Activated CD4-positive, alpha-beta T cell treated with anti-CD3 and anti-CD28 coated beads, Interleukin-2, amount 50 U/mL, for 48 hours (primary cell): Measurements from ENCODE around the gene UBE2QL1.

ENCODE experiments used
- DNase-seq, 2 experiments: peaks; one replicate each; pipeline ENCODE4 v3.0.0-alpha.2; 2020

UBE2QL1 gene

GRCh38 chr5:6480133-6481051 lies 31.7 kb downstream of the UBE2QL1 start:
- DNase-seq, result no peak

GRCh38 chr5:6482735-6483134 lies 34.1 kb downstream of the UBE2QL1 start:
- DNase-seq, result no peak

GRCh38 chr5:6483880-6484382 lies 35.3 kb downstream of the UBE2QL1 start:
- peak in 1 of 2 experiments; percentile 12 for DNase-seq

GRCh38 chr5:6484446-6484845 lies 35.8 kb downstream of the UBE2QL1 start:
- DNase-seq, result no peak

GRCh38 chr5:6484899-6485298 lies 36.2 kb downstream of the UBE2QL1 start:
- DNase-seq, result no peak

GRCh38 chr5:6485441-6485840 lies 36.8 kb downstream of the UBE2QL1 start:
- no peak for DNase-seq

GRCh38 chr5:6486074-6486473 lies 37.4 kb downstream of the UBE2QL1 start:
- DNase-seq, result no peak

GRCh38 chr5:6487081-6487480 lies 38.4 kb downstream of the UBE2QL1 start:
- DNase-seq, result no peak

- no peak for DNase-seq
Observed at GRCh38 chr5:6488021-6488420, 39.4 kb downstream of the UBE2QL1 start.

- no peak for DNase-seq
Observed at GRCh38 chr5:6489643-6490185, 41.1 kb downstream of the UBE2QL1 start.

- no peak for DNase-seq
Observed at GRCh38 chr5:6490246-6490645, 41.6 kb downstream of the UBE2QL1 start.

- no peak for DNase-seq
Observed at GRCh38 chr5:6490693-6491092, 42.0 kb downstream of the UBE2QL1 start.

GRCh38 chr5:6491196-6491918 lies 42.7 kb downstream of the UBE2QL1 start:
- no peak for DNase-seq

- no peak for DNase-seq
Observed at GRCh38 chr5:6491919-6492290, 43.2 kb downstream of the UBE2QL1 start.

GRCh38 chr5:6492934-6493333 lies 44.3 kb downstream of the UBE2QL1 start:
- no peak for DNase-seq

GRCh38 chr5:6493681-6494454 lies 45.2 kb downstream of the UBE2QL1 start:
- no peak for DNase-seq

- no peak for DNase-seq
Observed at GRCh38 chr5:6494939-6495338, 46.3 kb downstream of the UBE2QL1 start.

- no peak for DNase-seq
Observed at GRCh38 chr5:6495433-6496206, 47.0 kb downstream of the UBE2QL1 start.

- peak in 1 of 2 experiments; percentile 10 for DNase-seq
Observed at GRCh38 chr5:6496207-6496584, 47.5 kb downstream of the UBE2QL1 start.

- no peak for DNase-seq
Observed at GRCh38 chr5:6496636-6497035, 48.0 kb downstream of the UBE2QL1 start.

- no peak for DNase-seq
Observed at GRCh38 chr5:6497262-6497661, 48.6 kb downstream of the UBE2QL1 start.

GRCh38 chr5:6498968-6499367 lies 50.3 kb downstream of the UBE2QL1 start:
- DNase-seq, result no peak
